Hematopoietic multipotent progenitor cell treated with erythropoietin and hydrocortisone succinate and interleukin-3 and kit ligand, for 6 days (in vitro differentiated cells): ENCODE data around the gene MEIOB.
"Not testable (repeated sequence)": the region's sequence is repeated elsewhere in the genome, so short reads cannot be mapped to it uniquely, and the experiment has no call there.

Experiments used
- DNase-seq: peaks from one replicate; pipeline ENCODE4 v3.0.0-alpha.2; 2015

The MEIOB gene

GRCh38 chr16:1871974-1872635 lies at the start of gene MEIOB:
Gene MEIOB (minus strand): TSS chr16:1872164. CDS start chr16:1868175, 3,989 bp downstream.
- peak; percentile 74 for DNase-seq

- DNase-seq, result peak; percentile 73
Measured at GRCh38 chr16:1920727-1921171, 48.8 kb upstream of the MEIOB start.

GRCh38 chr16:1920122-1920521 lies 48.2 kb upstream of the MEIOB start:
- not testable (repeated sequence) for DNase-seq

- no peak for DNase-seq
Measured at GRCh38 chr16:1919327-1919998, 47.5 kb upstream of the MEIOB start.

- DNase-seq, result no peak
Measured at GRCh38 chr16:1918351-1919326, 46.7 kb upstream of the MEIOB start, which contains the start of gene HS3ST6. Gene HS3ST6 (minus strand): TSS chr16:1918415. CDS start chr16:1918323, 92 bp downstream.

- DNase-seq, result no peak
Measured at GRCh38 chr16:1917665-1918350, 45.8 kb upstream of the MEIOB start.

- DNase-seq, result no peak
Measured at GRCh38 chr16:1917056-1917664, 45.2 kb upstream of the MEIOB start.

GRCh38 chr16:1916640-1916990 lies 44.7 kb upstream of the MEIOB start:
- no peak for DNase-seq

- DNase-seq, result no peak
Measured at GRCh38 chr16:1915732-1916639, 44.0 kb upstream of the MEIOB start.

GRCh38 chr16:1914988-1915387 lies 43.0 kb upstream of the MEIOB start:
- no peak for DNase-seq

- no peak for DNase-seq
Measured at GRCh38 chr16:1914084-1914608, 42.2 kb upstream of the MEIOB start.

GRCh38 chr16:1913327-1914083 lies 41.5 kb upstream of the MEIOB start:
- no peak for DNase-seq

GRCh38 chr16:1912215-1912543 lies 40.2 kb upstream of the MEIOB start:
- DNase-seq, result no peak

- no peak for DNase-seq
Measured at GRCh38 chr16:1911467-1912214, 39.7 kb upstream of the MEIOB start.

- DNase-seq, result no peak
Measured at GRCh38 chr16:1909561-1910231, 37.7 kb upstream of the MEIOB start.

- DNase-seq, result no peak
Measured at GRCh38 chr16:1908983-1909382, 37.0 kb upstream of the MEIOB start.

- no peak for DNase-seq
Measured at GRCh38 chr16:1908184-1908583, 36.2 kb upstream of the MEIOB start.

- no peak for DNase-seq
Measured at GRCh38 chr16:1907226-1907860, 35.4 kb upstream of the MEIOB start.

GRCh38 chr16:1906846-1907165 lies 34.8 kb upstream of the MEIOB start:
- no peak for DNase-seq
